Ramos (cell line): ENCODE results near the gene NWD2.
"Not testable (repeated sequence)": the region's sequence is repeated elsewhere in the genome, so short reads cannot be mapped to it uniquely, and the experiment has no call there.

Experiments
- in situ Hi-C: fragments of 300-500 bp; cut with MboI; formaldehyde crosslinking; loops from one replicate; pipeline ENCODE4 v1.14.3; 2022; ENCODE audit warnings: low sequenced_read_pairs; ENCODE audit not compliant: unreplicated experiment

NWD2 gene, protein sequence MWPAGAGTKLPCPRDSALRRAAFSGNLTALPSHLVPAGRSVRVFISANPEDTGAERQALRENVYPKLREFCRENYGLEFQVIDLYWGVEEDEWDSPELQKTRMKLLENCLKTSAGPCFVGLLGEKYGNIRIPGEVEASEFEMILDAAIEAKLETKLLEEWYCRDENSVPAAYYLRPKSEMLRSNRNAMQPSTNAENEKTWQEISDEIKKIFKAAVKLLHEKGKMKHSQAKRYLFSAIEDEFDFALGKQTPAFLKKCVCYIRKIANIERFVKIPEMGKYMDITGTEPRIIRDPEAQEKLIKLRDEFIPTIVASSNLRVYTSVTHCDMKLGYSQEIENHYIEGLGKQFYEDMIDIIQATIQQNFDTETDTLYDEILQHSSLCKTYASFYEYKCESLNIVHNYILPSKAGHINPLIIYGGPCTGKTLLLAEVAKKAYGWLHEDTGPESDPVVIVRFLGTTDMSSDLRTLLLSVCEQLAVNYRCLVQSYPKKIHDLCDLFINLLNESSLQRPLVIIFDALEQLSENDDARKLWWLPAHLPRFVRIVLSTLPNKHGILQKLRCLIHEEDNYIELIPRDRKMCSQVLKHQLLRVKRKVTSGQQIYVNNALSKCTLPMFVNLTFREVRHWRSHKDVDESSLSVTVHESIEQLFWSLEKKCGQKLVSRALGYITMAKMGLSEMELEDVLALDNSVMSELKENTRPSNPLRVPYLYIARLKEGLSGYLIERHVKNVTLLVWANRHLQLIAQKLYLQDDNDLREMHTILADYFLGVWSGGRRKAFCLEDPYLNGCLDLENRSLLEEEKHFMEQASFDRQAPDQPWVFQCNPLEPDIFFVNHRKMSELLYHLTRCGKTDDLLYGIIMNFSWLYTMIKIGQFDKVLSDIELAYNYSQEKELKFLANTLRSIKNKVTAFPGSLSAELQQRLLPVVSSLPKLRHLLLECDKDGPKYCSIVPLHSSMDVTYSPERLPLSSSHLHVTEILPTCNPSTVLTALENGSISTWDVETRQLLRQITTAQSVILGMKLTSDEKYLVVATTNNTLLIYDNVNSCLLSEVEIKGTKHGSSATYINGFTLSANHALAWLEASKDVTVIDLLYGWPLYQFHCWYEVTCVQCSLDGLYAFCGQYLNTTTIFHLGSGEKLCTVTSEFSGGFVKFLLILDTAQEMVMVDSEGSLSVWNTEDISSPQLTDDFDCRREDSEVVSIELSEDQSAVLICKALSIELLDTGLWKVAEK (N-terminal part only)

DNA sequence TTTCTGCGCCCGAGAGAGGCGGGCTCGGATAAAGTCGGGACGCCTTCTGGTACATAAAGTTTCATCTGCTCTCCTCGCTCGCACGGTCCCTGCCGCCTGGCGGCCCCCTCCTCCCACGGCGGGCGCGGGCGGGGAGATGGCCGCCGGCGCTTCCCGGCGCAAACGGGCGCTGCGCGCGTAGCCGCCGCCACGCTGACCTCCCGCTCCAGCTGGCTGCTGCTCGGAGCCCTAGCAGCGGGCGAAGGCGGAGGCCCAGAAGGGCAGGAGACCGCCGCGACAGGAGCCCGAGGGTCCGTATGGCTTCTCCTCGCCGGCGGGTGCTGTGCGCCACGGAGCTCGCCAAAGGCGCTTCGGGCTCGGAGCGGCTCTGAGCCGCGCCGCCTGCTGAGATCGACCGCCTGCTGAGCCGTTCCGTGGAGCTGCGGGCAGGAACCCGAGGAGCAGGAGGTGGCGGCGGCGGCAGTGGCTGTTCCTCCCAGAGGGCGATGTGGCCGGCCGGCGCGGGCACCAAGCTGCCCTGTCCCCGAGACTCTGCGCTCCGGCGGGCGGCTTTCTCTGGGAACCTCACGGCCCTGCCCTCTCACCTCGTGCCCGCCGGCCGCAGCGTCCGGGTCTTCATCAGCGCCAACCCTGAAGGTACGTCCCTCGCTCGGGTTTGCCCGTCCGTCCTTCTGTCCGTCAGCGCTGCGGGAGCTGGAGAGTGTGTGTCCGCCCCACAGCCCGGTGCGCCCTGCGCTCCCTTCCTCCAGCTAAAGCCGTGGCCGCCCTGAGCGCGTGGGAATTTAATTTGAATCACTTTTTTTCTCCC is at the start of gene NWD2:
TSS of gene NWD2 (plus strand) at position 161 of the 808 bp plus-strand sequence. CDS start at position 486, 325 bp downstream.
- in situ Hi-C loops: no loop called here

- in situ Hi-C loops: no loop called here
Measured at GRCh38 chr4:37197899-37198298, 46.6 kb upstream of the NWD2 start.

GRCh38 chr4:37204740-37205139 is 39.8 kb upstream of the NWD2 start:
- in situ Hi-C loops: not testable (repeated sequence)

- in situ Hi-C loops: no loop called here
Measured at GRCh38 chr4:37216209-37216608, 28.3 kb upstream of the NWD2 start.

- in situ Hi-C loops: no loop called here
Measured at GRCh38 chr4:37219242-37219641, 25.3 kb upstream of the NWD2 start.

DNA sequence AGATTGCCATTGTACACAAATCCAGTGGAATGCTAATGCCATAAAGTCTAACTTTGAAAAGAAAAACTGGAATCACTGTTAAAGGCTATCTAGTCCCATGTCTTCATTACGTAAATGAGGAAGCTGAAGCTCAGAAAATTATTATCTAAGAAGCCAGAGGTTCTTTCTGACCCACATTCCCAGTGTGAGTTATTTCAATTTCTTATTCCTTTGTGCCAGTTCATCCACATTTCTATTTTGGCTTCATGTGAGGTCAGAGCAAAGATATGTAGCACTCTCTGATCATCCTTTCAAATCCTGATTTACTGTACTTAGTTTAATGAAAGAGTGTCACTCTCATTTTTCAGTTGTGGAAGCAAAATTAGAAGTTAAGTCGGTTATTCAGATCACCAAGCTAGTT is 24.6 kb upstream of the NWD2 start:
- in situ Hi-C loops: no loop called here

DNA sequence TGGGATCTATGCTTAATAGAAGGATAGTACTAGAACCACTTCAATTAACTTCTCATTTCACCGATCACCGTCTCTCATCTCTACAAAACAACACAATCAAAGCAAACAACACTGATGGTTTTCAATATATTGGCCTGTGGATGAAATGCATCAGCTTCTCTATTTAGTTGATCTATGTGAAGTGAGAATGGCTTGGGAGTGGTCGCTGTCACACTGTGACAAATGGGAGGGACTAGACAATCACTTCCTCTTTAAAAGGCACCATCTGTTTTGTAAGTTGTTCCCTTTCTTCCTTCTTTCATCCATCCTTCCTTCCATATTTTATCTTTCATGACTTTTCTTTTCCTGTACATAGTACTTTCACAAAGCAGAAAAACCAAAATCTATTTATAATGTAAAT is 23.9 kb upstream of the NWD2 start:
- in situ Hi-C loops: no loop called here

GRCh38 chr4:37223732-37224131 is 20.8 kb upstream of the NWD2 start:
- in situ Hi-C loops: no loop called here

DNA sequence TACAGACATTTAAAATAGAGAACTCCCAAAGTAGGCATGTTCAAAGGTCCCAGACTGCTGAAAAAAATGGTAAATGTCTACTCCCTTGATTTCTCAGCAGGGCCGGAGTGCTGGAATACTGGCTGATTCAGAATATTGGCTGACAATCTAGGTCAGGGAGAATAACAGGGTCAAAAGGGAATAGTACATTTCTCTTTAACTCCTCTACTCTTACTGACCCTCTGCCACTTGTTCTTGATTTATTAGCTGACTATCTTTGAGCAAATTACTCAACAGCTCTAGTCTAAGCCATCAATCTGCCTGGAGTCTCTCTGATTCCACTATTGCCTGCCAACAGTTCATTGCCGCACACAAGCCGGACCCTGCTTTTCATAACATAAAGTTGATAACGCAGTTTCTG is 19.7 kb upstream of the NWD2 start:
- in situ Hi-C loops: no loop called here

DNA sequence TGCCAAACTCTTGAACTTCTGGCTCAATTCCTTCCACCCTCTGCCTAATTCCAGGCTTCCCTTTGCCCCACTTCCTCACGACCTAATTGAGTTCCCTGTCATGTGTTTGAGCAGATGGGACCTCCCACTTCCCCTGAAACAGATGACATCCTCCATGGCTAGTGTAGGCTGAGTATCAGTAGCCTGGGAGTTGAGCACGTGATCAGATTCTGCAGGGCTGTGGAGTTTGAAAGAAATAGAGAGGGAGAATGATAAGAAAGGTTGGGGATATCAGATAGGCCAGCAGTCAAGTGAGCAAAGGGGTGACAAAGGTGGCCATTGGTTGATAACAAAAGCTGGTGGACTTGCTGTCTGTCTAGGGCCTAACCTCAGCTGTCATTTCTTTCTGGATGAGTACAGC is 18.8 kb upstream of the NWD2 start:
- in situ Hi-C loops: no loop called here

DNA sequence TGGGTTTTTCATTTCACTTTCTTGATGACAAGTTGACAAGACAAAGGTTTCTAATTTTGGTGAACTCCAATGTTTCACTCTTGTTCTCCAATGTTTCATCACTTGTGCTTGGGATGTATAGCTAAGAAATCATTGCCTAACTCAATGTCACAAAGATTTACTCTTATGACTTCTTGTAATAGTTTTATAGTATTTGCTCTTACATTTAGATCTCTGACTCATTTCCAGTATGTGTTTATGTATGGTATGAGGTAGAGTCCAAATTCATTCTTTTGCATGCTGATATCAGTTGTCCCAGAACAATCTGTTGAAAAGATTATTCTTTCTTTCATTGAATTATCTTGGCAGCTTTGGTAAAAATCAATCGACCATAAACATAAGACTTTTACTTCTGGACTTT is 12.2 kb upstream of the NWD2 start:
- in situ Hi-C loops: no loop called here

- in situ Hi-C loops: no loop called here
Measured at GRCh38 chr4:37236165-37236564, 8.4 kb upstream of the NWD2 start.

DNA sequence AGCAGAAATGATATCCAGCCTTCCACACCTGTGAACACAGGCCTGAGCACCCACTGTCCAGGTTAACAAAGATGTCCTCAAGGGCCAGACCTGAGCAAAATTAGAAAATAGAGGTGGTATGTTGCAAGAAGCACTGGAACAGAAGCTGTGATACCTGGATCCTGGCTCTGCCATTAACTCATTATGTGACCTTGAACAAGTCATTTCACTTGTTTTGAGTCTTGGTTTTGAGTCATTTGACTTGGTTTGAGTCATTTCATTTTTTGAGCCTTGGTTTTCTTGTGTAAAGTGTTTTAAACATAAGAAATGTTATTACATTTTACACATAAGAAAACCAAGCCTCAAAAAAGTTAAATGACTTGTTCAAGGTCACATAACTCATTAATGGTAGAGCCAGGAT is 2.9 kb upstream of the NWD2 start:
- in situ Hi-C loops: no loop called here

DNA sequence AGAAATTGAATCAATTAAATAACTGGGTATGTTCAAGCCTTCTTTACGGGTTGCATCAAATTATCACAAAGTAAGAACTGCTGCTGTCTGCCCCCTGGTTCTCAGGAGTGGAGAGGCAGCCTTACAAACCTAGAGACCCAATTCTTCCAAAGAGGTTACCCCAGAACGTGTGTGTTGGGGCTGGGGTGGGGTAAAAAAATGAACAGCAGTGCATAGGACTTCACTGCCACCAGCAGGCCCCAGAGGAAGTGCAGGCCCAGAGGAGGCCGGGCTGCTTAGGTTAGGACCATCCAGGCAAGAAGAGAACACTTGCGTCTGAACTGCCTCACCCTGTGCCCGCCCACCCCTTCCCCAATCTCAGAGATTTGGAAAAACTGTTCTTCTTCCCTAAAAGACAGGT is 1.5 kb upstream of the NWD2 start:
- in situ Hi-C loops: no loop called here

DNA sequence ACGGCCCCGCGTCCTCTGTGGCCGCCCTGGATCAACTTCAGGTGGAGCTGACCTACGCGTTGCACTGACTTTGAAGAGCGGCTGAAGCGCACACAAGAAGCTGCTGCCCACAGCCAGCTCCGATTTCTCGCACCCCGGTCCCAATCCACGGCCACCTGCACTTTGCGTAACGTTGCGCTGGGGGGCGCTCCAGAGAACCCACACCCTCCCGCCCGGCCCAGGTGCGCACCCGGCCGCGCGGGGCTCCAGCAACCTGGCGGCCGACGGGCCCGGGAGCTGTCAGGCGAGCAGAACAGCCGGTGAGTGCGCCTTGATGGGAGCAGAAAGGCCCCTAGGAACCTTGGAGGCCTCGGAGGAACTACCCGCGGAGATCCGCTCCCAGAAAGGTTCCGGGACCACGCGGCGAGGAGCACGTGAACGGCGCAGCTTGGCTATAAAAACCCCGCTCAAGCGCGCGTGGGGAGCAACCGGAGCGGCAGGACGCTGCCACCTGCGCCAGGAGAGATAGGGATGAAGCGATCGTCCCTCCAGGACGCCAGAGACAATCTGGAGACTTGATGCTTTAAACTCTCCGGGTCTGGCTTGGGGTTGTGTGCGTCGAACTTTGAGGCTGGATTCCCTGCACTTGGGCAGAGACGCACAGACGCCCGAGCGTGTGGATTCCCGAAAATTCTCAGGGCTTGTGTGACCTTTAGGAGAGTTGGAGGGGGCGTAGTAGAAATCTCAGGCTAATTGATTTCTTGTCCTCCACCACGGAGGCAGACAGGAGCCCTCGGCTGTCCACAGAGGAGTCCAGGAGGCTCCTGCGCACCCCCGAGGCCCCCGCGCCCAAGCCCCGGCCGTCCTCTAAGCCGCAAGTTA is 591 bp upstream of the NWD2 start:
- in situ Hi-C loops: no loop called here

- in situ Hi-C loops: no loop called here
Measured at GRCh38 chr4:37245391-37245954, 930 bp downstream of the NWD2 start.

DNA sequence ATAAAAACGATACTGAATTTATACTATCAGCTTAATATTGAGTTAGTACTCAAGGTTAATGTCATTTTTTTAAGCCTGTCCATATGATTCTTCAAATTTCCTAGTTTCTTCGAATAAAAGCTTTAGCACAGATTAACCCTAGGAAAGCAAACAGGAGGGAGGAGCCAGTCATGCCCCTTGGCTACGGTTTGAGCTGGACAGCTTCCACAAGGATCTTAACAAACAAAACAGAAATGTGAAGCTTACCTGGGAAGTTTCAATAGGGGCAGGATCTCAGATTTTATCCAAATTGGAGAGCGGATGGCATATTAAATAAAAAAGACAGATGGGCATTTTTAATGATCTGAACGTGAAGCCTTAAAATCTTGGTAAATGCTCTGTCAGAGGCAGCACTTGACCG is 2.3 kb downstream of the NWD2 start:
- in situ Hi-C loops: no loop called here

GRCh38 chr4:37258221-37258620 is 13.7 kb downstream of the NWD2 start:
- in situ Hi-C loops: no loop called here

- in situ Hi-C loops: no loop called here
Measured at GRCh38 chr4:37268319-37268718, 23.8 kb downstream of the NWD2 start.
